ENCODE results near the gene CRISP2.

- TF ChIP-seq CTCF (IDR thresholded peaks at IDR 0.05; ENCODE audit: poor library complexity, severe bottlenecking) = no peak
- TF ChIP-seq REST (IDR thresholded peaks at IDR 0.05; ENCODE audit: borderline replicate concordance) = no peak
- TF ChIP-seq TAF1 (IDR thresholded peaks at IDR 0.05; ENCODE audit: low read depth) = no peak
- no peak for TF ChIP-seq POLR2AphosphoS5 (IDR thresholded peaks at IDR 0.05)
These were observed 36.6 kb downstream of the CRISP2 start for GRCh38 chr6:49676671-49677281.
